Amygdala (tissue), 56 donors: Measurements from ENCODE around the gene CATSPER1.

Experiments
- DNase-seq, 56 donors: peaks; one replicate each; lab custom pipeline; 2025; lab: John Stamatoyannopoulos, UW

CATSPER1 gene

DNA sequence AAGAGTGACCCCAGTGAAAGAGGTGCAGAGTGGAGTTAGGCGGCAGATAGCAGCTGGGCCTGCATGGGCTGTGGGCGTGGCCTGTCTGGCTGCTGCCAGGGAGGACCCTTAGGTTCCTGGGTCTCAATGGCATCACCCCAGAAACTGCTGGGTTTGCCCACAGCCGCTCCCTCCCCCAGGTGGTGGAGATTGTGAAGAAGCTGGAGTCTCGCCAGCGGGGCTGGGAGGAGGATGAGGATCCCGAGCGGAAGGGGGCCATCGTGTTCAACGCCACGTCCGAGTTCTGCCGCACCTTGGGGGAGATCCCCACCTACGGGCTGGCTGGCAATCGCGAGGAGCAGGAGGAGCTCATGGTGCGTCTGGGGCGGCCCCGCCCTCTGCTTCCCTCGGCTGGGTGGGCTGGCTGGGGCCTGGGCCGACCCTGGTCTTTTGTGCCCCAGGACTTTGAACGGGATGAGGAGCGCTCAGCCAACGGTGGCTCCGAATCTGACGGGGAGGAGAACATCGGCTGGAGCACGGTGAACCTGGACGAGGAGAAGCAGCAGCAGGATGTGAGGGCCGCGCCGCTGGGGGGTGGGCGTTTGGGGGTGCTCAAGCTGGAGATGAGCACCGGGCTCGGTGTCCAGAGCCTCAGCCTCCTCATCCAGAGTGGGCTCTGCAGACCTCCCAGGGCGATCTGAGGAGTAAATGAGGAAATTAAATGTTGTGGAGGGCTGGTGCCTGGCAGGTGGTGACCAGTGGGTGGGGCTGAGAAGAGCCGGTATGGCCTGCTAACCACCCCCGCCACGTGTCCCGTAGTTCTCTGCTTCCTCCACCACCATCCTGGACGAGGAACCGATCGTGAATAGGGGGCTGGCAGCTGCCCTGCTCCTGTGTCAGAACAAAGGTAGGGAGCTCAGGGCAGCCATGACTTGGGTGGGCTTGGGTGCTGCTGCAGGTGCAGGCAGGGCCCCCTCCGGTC, 49.8 kb downstream of the CATSPER1 start:
- no peak for DNase-seq

DNA sequence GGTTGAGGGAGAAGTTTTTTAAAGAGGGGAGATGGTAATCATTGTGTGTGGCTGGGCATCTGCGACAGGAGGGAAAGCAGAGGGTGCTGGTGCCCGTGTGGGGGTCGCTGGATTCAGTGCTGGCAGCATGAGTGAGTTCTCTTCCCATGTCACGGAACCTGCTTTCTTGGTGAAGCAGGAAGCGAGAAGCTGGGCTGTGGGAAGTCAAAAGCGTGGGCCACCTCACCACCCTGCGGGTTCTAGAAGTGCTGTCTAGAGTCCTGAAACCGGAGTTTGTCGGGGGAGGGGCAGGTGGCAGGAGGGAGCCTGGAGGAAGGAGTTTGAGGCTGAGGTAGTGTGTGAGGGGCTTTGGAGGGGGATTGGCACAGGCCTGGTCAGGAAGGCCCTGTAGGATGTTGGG, 50.5 kb downstream of the CATSPER1 start:
- DNase-seq, result no peak

DNA sequence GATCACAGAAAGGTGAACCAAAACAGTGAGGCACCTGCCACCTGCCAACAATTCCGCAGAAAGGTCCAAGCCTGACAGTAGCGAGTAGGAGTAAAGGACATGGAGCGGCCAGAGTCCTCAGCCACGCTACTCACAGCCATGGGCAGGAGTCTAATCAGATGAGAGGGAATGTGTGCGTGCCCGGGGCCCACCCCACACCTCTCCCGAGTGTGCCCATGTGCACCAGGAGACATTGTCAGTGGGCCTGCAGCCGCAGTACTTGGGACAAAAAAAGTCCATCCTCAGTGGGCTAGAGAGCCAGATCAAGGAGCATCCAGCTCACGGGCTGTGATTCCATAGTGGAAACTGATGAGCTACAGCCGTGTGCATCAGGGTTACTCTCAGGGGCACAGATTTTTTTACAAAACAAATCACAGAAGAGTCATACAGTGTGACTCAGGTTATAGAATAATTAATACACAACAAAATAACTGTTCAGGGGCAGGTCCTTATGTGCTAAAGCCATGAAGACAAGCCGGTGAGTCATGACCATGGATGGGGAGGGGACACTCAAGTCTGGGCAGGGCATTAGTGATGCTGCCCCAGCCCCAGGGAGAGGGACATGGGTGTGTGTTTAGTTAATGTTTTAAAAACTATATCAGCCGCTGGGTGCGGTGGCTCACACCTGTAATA, 52.7 kb downstream of the CATSPER1 start:
- no peak for DNase-seq

DNA sequence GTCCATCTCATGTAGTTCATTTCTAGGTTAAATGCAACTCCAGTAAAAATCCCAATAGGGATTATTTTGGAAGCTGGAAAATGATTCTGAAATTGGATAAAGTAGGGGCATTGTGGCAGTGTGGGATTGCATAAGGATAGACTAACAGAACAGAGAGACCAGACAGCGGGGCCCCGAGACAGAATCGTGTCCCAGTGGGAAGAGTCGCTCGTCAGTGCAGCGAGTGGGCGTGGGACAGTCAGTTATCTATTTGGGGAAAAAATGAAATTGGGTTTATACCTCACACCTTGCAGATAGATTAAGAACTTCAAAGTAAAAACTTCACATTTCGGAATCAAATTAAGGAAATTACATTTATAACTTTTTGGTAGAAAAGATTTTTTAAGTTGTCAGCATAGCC, 54.2 kb downstream of the CATSPER1 start:
- DNase-seq, result no peak

DNA sequence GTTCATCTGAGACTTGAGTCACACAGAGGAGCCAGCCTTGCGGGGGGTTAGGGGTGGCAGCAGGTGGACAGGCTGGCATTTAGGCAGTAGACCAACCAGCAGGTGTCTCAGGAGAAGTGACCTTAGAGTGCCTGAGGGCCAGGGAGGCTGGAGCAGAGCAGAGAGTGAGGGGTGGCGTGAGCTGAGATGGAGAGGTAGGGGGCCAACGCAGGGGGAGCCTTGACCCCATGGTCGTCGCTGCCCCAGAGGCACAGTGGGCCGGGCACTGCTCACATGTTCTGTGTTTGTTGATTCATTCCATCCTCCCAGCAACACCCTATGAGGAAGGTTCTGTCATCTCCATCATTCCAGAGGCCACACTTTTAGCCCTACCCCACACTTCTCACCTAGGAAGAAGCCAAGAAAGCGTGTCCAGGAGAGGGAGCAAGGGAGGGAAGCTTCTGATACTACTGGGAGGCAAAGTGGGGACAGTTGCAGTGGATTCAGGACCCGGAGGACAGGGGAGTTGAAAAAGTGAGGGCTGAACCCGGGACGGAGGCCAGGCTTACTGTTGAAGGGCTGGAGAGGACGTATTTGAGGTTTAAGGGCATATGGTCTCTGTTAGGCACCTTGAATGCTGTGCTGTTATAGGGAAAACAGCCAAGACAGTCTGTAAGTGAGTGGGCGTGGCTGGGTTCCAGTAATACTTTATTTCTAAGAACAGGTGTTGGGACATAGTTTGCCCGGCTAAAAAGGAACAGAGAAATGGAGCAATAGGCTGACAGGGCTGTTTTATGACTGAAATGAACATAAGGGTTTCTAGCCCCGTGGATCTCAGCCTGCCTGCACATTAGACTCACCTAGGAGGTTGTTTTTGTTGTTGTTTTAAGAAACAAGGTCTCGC, 57.4 kb downstream of the CATSPER1 start:
- no peak for DNase-seq

DNA sequence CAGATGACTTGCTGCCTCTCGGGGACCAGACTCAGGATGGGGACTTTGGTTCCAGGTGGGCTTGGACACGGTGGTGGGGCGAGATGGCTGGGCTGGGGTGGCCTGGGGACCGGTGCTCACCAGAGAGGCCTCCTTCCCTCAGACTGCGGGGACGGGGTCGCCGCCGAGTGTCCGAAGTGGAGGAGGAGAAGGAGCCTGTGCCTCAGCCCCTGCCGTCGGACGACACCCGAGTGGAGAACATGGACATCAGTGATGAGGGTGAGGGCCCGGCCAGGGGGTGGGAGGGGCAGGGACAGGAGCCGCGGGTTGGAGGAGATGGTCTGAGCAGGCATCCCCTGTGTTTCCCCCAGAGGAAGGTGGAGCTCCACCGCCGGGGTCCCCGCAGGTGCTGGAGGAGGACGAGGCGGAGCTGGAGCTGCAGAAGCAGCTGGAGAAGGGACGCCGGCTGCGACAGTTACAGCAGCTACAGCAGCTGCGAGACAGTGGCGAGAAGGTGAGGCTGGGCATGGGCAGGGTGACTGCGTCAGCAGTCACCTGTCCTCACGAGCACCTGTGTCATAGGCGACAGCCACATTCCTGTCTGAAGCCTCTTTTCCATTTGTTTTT, 58.8 kb downstream of the CATSPER1 start:
- DNase-seq, result no peak
